Lower leg skin (tissue), 4 donors: Measurements from ENCODE around the gene TXNDC8. TPM values are rescaled to one million over a fixed set of nuclear protein-coding genes. Genes with fewer than 3 reads are reported as not detected.

ENCODE experiments used
- DNase-seq, 2 donors: peaks; one replicate each; pipeline ENCODE4 v3.0.0-alpha.2; 2019; ENCODE audit warnings: low spot score in 2 of 2
- H3K4me3 ChIP-seq: fragments of 200-600 bp; sonication (generic); 2 replicates; pipeline ENCODE4 v1.5.1; 2017; ENCODE audit warnings: mild to moderate bottlenecking, low read depth; ENCODE audit not compliant: poor library complexity, severe bottlenecking
- CTCF ChIP-seq, 3 donors: fragments of 450-650 bp; IDR thresholded peaks; one replicate each; pipeline ENCODE4 v1.5.1; 2016; ENCODE audit warnings: antibody characterized with exemption in 3 of 3, mild to moderate bottlenecking in 3 of 3, moderate library complexity in 2 of 3
- POLR2A ChIP-seq, 2 donors: fragments of 450-650 bp; IDR thresholded peaks; one replicate each; pipeline ENCODE4 v1.6.1; 2016 to 2017; ENCODE audit warnings: antibody characterized with exemption in 2 of 2, mild to moderate bottlenecking in 1 of 2, moderate library complexity in 1 of 2
- WGBS, 2 donors: methylation state at CpG; one replicate each; pipeline ENCODE4 v1.1.5; 2018; 5-methylcytosine and 5-hydroxymethylcytosine counted together
- intact Hi-C: fragments of 100-400 bp; cut with DNase I; formaldehyde crosslinking; loops from one replicate; pipeline ENCODE4 v1.15.0; 2023; ENCODE audit warnings: low total_unique reads
- total RNA-seq, 4 donors: library from RNA; depleted of rRNA; stranded (reverse); fragments of >200 nt; gene quantifications; one replicate each; pipeline ENCODE4 v1.1.0, GENCODE V29; 2016

Gene TXNDC8
- total RNA-seq, 4 donors from 2014 or later = not detected

- no peak for DNase-seq
- no peak for TF ChIP-seq POLR2A (IDR thresholded peaks at IDR 0.05)
- no peak for TF ChIP-seq CTCF (IDR thresholded peaks at IDR 0.05)
- 49 to 72% methylated on average over 2 of the region's 2 CpGs for WGBS, 2 donors
- intact Hi-C loops = loop anchor here (10.0 kb wide), 1 partner anchor 100 kb away; no protein-coding TSS in a partner anchor
- no peak overlapping the region for H3K4me3 ChIP-seq
Measured at GRCh38 chr9:110254500-110254899, 83.2 kb downstream of the TXNDC8 start.

Other genes with a start within 250 kb of the TXNDC8 start
- 10 to 100 TPM in 2 of 4 donors, 1 to 10 TPM in 2; 4.1 to 15.7 (median 8.4) TPM for gene C9orf152, start 129.7 kb downstream of the TXNDC8 start, total RNA-seq
- gene TXN, start 81.4 kb downstream of the TXNDC8 start, total RNA-seq = 100 to 1,000 TPM; 122 to 170 (median 130) TPM
- gene SVEP1, start 241.9 kb upstream of the TXNDC8 start, total RNA-seq = 10 to 100 TPM; 11.1 to 39.0 (median 14.7) TPM